HTR-8/SVneo (cell line): ENCODE data around the gene NPAS3.

Experiments used
- DNase-seq: peaks from one replicate; pipeline ENCODE4 v3.0.0; 2011; ENCODE audit warnings: low spot score, mixed read lengths; ENCODE audit not compliant: insufficient read length
- FAIRE-seq: peaks from 2 replicates; lab custom pipeline; 2011; peaks lifted over from hg19 to GRCh38; lab: Jason Lieb, UNC

The NPAS3 gene

DNA sequence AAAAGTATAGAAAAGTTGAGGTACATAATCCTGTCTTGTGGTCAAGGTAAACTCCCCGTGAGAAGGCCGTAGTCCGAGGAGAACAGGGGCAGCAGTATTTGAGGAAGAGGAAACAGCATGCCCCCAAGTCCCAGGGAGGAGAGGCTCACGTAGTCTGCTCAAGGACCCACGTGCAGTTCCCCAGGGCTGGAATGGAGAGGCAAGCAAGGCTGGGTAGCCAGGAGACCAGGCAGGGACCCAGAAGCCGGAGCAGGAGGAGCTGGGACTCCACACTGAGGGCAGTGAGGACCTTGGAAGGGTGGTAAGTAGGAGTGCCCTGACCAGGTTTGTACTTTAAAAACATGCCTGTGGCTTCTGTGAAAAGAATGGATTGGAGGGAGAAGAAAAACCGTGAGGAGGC, 912.1 kb downstream of the NPAS3 start:
- DNase-seq = no peak
- FAIRE-seq = no peak

DNA sequence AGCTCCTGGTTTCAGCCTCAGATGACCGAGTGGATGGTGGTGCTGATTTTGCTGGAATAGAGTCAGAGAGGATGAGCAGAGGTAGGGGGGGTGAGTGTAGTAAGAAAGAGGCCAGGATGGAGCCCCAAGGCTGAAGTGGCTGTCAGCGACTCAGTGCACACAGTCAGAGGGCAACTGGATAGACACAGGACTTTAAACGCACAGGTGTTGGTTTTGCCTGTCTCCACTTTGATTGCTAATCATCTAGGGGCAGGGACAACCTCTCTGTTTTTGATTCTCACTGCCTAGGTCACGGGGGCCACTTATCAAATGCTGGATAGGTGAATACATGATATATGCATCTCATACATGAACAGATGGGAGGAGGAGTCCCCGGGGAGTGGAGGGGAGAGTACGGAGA, 912.7 kb downstream of the NPAS3 start:
- FAIRE-seq = no peak
- no peak for DNase-seq

DNA sequence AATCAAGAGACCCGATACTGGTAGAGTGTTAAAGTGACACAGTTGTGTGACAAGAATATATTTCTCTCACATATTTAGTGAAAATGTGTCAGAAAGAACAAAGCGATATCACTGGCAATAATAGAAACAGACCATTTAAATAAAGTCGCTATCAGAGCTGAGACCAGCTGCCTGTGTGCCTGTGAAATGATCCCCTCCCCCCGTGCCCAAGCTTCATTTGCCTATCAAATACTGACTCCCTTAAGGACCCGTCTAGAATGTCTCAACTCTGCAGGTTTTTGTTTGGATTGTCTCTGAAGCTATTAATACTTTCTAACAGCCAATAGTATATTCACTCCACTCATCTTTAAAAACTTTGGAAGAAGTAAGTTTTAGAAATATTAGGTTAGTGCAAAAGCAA, 913.3 kb downstream of the NPAS3 start:
- no peak for FAIRE-seq
- no peak for DNase-seq
